DOHH2 (cell line): ENCODE data around the gene RANBP3.

ENCODE experiments used
- CTCF ChIP-seq: fragments of 200-600 bp; sonication (generic); IDR thresholded peaks from one replicate; pipeline ENCODE4 v1.5.1; 2014; ENCODE audit warnings: antibody characterized with exemption, mild to moderate bottlenecking, low read depth, low read length; ENCODE audit not compliant: poor library complexity, severe bottlenecking
- EZH2phosphoT487 ChIP-seq: fragments of 200-600 bp; sonication (generic); IDR thresholded peaks from 2 replicates; pipeline ENCODE4 v1.6.1; 2017; ENCODE audit warnings: borderline replicate concordance, mild to moderate bottlenecking, antibody characterized with exemption, low read length, moderate library complexity, mixed read lengths

GRCh38 chr19:6007866-6008265 is 29.9 kb upstream of the RANBP3 start:
- TF ChIP-seq CTCF, result no peak
- TF ChIP-seq EZH2phosphoT487, result no peak
